HFFc6 (cell line): Measurements from ENCODE around the gene BCDIN3D. TPM values are rescaled to one million over a fixed set of nuclear protein-coding genes. Genes with fewer than 3 reads are reported as not detected.
A peak's percentile ranks its signal among the peaks of the same experiment; 100 is the strongest.

Experiments
- DNase-seq: peaks from one replicate; pipeline ENCODE4 v3.0.0-alpha.2; 2018
- H3K27ac Mint-ChIP-seq: 2 replicates; pipeline ENCODE4 v1.8.0; 2020; ENCODE audit warnings: mild to moderate bottlenecking, mixed read lengths
- H3K27me3 Mint-ChIP-seq: 2 replicates; pipeline ENCODE4 v1.8.0; 2021; ENCODE audit warnings: mild to moderate bottlenecking, moderate library complexity, mixed read lengths; ENCODE audit not compliant: insufficient read depth
- H3K36me3 Mint-ChIP-seq: 2 replicates; pipeline ENCODE4 v1.8.0; 2021; ENCODE audit warnings: low read depth, mixed read lengths
- H3K4me1 Mint-ChIP-seq: 2 replicates; pipeline ENCODE4 v1.8.0; 2020; ENCODE audit warnings: low read depth, mixed read lengths
- H3K4me3 Mint-ChIP-seq: 2 replicates; pipeline ENCODE4 v1.8.0; 2020; ENCODE audit warnings: mild to moderate bottlenecking, moderate library complexity, mixed read lengths
- H3K9me3 Mint-ChIP-seq: 2 replicates; pipeline ENCODE4 v1.8.0; 2020; ENCODE audit warnings: mild to moderate bottlenecking, mixed read lengths
- CTCF ChIP-seq: fragments of 200-600 bp; sonication (generic); IDR thresholded peaks from 2 replicates; pipeline ENCODE4 v1.5.0; 2021; ENCODE audit warnings: antibody characterized with exemption, mild to moderate bottlenecking
- total RNA-seq, 6 experiments: library from RNA; stranded (reverse); fragmentation: NEBNext Ultra II Directional; extraction: Animal tissue kit (Norgen Biotek cat#: 25700); gene quantifications; 2 replicates in 1 of 6; 3 replicates in 5 of 6; pipeline ENCODE4 v1.2.3, GENCODE V29; 2021

BCDIN3D gene
- total RNA-seq, 6 experiments from 2014 or later: 1.5 to 2.9 (median 2.0) TPM

- Mint-ChIP-seq H3K9me3 (no peaks in the 10 kb centered on the region), H3K4me3 (no peak overlapping the region), H3K4me1 (no peaks in the 10 kb centered on the region), H3K27me3 (peaks cover 46% of the 10 kb centered on the region), H3K27ac (no peak overlapping the region), H3K36me3 (no peaks in the 10 kb centered on the region)
- no peak for TF ChIP-seq CTCF
- DNase-seq: no peak
Observed at GRCh38 chr12:49854976-49855375, 12.1 kb upstream of the BCDIN3D start.

DNA sequence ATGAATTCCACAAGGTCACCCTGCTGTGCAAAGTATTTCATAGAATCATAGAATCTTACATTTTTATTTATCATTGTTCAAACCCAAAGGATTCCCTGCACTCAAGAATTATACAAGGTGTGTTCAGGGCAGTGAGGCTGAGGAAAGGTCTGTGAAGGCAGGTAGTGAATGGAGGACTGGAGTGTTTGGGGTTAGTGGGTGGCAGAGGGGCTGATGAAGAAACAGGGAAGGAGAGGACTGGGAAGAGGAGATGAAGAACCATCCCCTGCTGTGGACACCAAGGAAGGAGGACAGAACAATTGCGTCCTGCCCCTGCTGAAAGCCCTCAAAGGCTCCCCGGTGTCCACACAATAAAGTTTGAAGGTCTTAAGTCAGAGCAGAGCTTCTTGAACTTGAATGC, 10.8 kb upstream of the BCDIN3D start:
- Mint-ChIP-seq H3K4me3 (no peak overlapping the region), H3K36me3 (no peaks in the 10 kb centered on the region), H3K27me3 (peaks cover 46% of the 10 kb centered on the region)

DNA sequence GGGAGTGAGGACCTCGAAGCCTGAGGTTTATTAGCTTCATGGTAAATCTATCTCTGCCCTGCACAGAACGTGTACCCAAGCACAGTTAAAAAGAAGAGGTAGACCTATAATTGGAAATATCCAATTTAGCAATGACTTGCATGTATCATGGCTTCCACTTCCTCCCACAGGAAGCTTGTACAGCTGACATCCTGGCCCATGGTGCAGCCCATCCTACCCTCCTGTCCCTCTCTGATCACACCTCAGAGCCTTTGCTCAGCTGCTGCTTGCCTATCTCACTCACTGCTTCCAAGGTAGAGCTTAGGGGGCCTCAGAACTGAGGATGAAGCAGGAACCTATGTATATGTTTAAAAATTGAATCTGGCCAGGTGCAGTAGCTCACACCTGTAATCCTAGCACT, 4.3 kb upstream of the BCDIN3D start:
- H3K27me3 Mint-ChIP-seq: peaks cover 33% of the 10 kb centered on the region
- H3K27ac Mint-ChIP-seq: no peak overlapping the region
- peaks cover 16% of the 10 kb centered on the region for H3K4me1 Mint-ChIP-seq
- no peak for TF ChIP-seq CTCF
- H3K36me3 Mint-ChIP-seq: no peaks in the 10 kb centered on the region
- H3K4me3 Mint-ChIP-seq: no peak overlapping the region
- H3K9me3 Mint-ChIP-seq: no peaks in the 10 kb centered on the region
- no peak for DNase-seq

More for the DNA sequence above, 10.8 kb upstream of the BCDIN3D start:
- DNase-seq: no peak
- H3K27ac Mint-ChIP-seq: no peak overlapping the region
- H3K4me1 Mint-ChIP-seq: no peaks in the 10 kb centered on the region
- no peaks in the 10 kb centered on the region for H3K9me3 Mint-ChIP-seq
- no peak for TF ChIP-seq CTCF

DNA sequence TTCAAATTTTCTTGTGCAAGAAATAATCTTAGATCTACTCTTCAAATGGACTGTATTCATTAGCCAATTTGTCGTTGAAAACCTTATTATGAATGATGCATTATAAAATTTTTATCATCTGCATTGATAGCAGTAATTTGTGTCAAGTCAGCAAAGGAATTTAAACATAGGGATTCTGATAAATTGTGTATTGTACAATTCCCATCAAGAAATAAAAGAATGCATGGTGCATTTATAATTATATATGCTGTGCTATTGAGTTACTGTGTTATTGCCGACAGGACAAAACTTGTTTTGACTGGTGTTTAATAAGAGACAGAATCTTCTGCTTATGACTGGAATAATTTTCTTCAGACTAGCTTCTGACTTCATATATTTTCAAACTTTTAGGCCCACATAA, 3.1 kb upstream of the BCDIN3D start:
- TF ChIP-seq CTCF: no peak
- no peak overlapping the region for H3K27ac Mint-ChIP-seq
- no peaks in the 10 kb centered on the region for H3K36me3 Mint-ChIP-seq
- peaks cover 23% of the 10 kb centered on the region for H3K27me3 Mint-ChIP-seq
- H3K9me3 Mint-ChIP-seq: no peaks in the 10 kb centered on the region
- H3K4me3 Mint-ChIP-seq: no peak overlapping the region
- peaks cover 27% of the 10 kb centered on the region for H3K4me1 Mint-ChIP-seq
- no peak for DNase-seq

DNA sequence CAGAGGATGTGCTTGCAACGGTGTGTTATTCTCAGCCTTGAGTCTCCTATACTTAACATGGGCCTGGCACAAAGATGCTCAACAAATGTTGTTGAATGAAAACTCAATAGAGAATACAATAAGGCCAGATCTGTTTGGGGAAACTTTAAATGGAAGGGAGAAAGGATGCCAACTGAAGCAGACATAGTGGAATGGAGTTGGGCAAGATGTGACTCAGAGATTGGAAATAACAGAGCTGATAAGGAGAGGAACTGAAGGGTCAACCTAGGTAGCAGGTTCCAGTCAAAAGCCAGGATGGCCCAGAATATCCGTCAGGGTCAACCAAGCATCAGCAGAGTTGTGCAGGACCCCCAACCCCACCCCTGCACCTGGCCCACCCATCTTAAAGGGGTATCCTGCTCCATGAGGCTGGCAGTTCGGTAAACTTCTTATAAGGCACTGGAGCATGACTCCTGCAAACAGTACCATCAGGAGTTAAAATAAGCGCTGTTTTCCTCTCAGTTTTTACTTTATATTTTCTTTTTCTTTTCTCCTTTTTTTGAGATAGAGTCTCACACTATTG, 1.1 kb upstream of the BCDIN3D start:
- Mint-ChIP-seq H3K4me1 (peaks cover 30% of the 10 kb centered on the region), H3K27me3 (peaks cover 18% of the 10 kb centered on the region), H3K4me3 (no peak overlapping the region), H3K27ac (peak overlapping the region; percentile 10; the same call in 1 of the 2 replicates), H3K36me3 (no peaks in the 10 kb centered on the region), H3K9me3 (no peaks in the 10 kb centered on the region)
- no peak for TF ChIP-seq CTCF
- DNase-seq: no peak

DNA sequence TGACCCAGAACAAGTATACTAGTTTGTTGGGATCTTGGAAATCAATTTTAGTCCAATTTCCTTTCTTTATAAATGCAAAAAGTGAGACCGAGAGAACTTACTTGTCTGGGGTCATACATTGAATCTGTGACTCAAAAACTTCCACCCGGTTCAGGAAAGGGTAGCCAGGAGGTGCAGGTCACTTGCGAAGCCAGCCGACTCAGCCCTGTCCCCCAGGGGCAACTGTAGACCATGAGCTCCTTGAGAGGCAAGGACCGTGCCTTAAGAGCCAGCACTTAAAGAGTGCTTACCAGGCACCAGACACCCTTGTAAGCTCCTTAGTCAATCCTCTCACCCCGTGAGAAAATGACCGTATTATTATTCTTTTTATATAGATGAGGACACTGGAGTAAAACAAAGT, 505 bp upstream of the BCDIN3D start:
- Mint-ChIP-seq H3K27ac (peak overlapping the region; percentile 92), H3K4me1 (peaks cover 30% of the 10 kb centered on the region), H3K4me3 (peak overlapping the region; percentile 94), H3K36me3 (no peaks in the 10 kb centered on the region), H3K27me3 (peaks cover 15% of the 10 kb centered on the region), H3K9me3 (no peaks in the 10 kb centered on the region)
- no peak for TF ChIP-seq CTCF
- no peak for DNase-seq
